GM18519 (cell line): ENCODE results near the gene SH3BGRL3.
"Not testable (repeated sequence)": the region's sequence is repeated elsewhere in the genome, so short reads cannot be mapped to it uniquely, and the experiment has no call there.

Experiments
- ATAC-seq: cut with Tn5 transposase; IDR thresholded peaks from one replicate; pipeline ENCODE4 v1.9.1; 2021; ENCODE audit warnings: mild to moderate bottlenecking, moderate library complexity; ENCODE audit not compliant: unreplicated experiment, low FRiP score

The SH3BGRL3 gene

DNA sequence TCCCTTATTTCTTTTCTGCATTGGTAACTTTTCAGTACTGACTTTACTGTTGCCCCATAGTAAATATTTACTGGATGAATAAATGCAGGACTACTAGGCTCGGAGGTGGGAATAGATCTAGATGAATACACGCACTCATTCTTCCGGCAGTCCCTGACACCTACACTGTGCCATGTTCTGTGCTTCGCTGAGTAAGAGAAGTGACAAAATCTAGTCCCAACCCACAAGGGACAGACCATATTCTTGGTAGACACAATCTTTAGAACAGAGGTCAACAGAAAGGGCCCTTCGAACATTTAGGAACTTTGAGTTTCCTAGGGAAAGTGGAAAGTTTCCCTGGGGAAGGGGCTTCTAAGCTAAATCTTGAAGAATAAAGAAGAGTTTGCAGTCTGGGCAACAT, 34.6 kb downstream of the SH3BGRL3 start:
- ATAC-seq: no peak

GRCh38 chr1:26315874-26316850, 36.3 kb downstream of the SH3BGRL3 start:
- no peak for ATAC-seq

- ATAC-seq: no peak
Measured at GRCh38 chr1:26317146-26317545, 37.3 kb downstream of the SH3BGRL3 start.

DNA sequence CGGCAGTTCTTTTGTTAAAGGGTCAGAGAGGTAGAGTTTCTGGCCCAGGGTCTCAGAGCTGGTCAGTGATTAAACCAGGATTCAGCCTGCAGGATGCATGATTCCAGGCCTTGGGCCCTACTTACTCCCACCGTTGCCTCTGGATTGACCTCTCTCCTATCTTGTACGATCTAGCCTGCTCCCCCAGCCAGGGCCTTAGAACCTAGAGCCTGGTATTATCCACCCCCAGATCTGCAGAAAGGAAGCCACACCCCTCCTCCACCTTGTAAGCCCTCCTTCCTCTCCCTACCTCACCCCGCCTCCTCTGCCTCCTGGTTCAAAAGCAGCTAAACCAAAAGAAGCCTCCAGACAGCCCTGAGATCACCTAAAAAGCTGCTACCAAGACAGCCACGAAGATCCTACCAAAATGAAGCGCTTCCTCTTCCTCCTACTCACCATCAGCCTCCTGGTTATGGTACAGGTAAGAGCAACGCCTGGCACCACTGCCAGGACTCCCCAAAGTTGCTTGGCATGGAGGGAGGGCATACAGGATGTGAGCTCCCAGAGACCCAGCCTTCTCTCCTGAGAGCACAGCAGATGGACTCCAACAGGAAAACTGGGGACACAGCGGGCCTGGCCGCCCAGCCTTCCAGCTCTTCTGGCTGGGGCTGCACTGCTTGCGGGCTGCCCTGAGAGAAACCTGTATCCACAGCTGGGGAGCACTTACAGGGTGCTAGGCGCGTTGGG, 37.9 kb downstream of the SH3BGRL3 start, which contains the start of gene CD52:
TSS of gene CD52 (plus strand) at position 347 of the 726 bp plus-strand sequence. CDS start at position 407, 60 bp downstream.
- ATAC-seq: no peak

DNA sequence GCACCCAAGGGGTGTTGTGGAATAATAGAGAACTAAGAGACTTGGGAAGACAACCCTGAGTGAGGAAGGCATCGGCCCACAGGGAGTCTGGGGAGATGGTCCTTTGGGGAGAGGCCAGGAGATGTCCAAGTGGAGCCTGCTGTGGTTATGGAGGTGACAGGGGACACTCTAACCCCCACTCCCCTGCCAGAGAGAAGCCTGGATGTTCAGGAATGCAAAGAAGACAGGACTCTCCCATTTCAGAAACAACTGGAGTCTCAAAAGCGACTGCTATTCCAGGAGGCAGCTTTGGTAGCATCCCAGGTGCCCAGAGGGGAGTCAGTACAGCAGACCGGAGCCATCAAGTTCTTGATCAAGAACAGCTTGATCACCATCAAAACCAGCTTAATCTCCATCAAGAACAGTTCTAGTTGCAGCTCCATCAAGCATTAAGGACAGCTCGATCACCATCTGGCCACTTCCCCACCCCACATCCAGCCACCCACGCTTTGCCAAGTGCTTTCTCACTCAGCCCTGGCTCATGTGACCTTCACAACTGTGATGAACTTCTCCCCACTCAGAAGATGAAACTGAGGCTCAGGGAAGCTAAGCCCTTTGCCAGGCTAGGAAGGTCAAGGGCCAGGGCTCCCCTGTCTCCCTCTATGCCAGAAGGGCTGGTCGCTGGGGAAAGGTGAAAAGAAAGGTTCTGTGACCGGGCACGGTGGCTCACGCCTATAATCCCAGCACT, 38.6 kb downstream of the SH3BGRL3 start:
- no peak for ATAC-seq

- no peak for ATAC-seq
Measured at GRCh38 chr1:26320896-26321295, 41.0 kb downstream of the SH3BGRL3 start.

GRCh38 chr1:26321315-26322041, 41.6 kb downstream of the SH3BGRL3 start:
- no peak for ATAC-seq

DNA sequence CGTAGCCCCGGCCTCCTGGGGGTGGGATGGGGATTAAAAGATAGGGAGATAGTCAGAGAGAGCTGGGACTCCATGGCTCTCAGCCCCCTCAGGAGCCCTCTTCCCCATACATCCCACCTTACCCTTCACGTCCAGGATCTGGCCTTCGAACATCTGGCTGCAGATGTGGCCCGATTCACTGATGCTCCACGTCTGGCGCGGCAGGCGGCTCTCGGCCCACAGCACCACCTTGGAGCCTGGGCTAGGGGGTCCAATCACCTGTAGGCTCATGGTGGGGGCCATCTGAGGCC, 42.1 kb downstream of the SH3BGRL3 start:
- ATAC-seq: no peak

DNA sequence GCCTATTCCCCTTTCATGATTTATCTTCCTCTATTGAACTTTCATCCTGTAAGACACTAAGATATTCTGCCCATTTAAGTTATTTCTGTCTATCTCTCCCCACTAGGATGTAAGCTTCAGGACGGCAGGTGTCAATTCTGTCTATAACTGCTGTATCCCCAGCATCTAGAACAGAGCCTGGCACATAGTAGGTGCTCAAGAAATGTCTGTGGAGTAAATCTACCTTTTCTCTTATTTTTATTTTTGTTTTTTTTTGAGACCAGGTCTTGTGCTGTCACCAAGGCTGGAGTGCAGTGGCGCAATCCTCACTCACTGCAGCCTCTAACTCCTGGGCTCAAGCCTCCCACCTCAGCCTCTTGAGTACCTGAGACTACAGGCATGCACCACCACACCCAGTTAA, 43.5 kb downstream of the SH3BGRL3 start:
- no peak for ATAC-seq

DNA sequence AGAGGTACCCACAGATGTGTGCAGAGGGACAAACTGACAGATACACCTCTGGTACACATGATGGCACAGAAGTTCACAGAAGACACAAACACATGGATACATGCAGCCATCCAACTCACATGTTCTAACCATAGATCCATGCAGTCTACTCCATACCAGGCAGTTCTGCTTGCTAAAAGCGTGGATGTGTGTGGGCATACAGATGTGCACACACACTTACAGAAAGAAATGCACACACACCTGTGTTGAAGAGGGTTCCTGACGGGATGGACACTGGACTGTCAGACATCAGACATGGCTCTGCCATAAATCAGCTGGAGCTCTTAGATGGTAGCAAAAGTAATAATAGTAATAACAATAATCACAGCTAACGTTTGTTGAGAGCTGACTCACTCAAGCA, 44.7 kb downstream of the SH3BGRL3 start:
- ATAC-seq: no peak

GRCh38 chr1:26327956-26328362, 48.1 kb downstream of the SH3BGRL3 start:
- ATAC-seq: no peak

GRCh38 chr1:26328597-26328996, 48.7 kb downstream of the SH3BGRL3 start:
- no peak for ATAC-seq

DNA sequence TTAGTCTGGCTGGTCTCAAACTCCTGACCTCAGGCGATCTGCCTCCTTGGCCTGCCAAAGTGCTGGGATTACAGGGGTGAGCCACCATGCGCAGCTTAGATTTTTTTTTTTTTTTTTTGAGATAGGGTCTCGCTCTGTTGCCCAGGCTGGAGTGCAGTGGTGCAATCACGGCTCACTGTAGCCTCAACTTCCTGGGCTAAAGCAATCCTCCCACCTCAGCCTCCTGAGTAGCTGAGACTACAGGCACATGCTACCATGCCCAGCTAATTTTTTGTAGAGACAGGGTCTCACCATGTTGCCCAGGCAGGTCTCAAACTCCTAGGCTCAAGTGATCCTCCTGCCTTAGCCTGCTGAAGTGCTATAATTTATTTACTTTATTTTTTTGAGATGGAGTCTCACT, 49.5 kb downstream of the SH3BGRL3 start:
- not testable (repeated sequence) for ATAC-seq

DNA sequence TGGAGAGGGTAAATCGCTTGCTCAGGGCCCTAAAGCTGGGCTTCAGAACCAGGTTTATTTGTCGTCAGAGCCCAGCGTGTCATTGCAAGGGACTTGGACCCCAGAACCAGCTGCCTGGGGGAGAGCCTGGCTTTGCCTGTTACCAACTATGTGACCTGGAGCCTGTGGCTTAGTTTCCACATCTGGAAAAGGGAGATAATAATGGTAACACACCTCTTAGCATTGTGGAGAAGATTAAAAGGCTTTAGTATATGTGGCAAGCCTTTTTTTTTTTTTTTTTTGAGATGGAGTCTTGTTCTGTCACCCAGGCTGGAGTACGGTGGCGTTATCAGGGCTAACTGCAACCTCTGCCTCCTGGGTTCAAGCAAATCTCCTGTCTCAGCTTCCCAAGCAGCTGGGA, 50.4 kb downstream of the SH3BGRL3 start:
- ATAC-seq: no peak
